Liver (tissue), 3 donors: ENCODE data around the gene SEC24C.

Experiments used
- CTCF ChIP-seq: fragments of 150-350 bp; IDR thresholded peaks from 2 replicates; pipeline ENCODE4 v1.5.1; 2017; ENCODE audit warnings: improper control_type of control experiment, low read depth, low read length; ENCODE audit not compliant: missing input control
- SP1 ChIP-seq: IDR thresholded peaks from 2 replicates; pipeline ENCODE4 v1.6.1; 2018; ENCODE audit warnings: antibody characterized with exemption, mild to moderate bottlenecking
- donor health status: healthy.
- donor health status: healthy.

GRCh38 chr10:73732931-73733623 is 11.1 kb upstream of the SEC24C start:
- TF ChIP-seq SP1: no peak
- no peak for TF ChIP-seq CTCF
